ENCODE data around the gene OSBPL10. TPM values are rescaled to one million over a fixed set of nuclear protein-coding genes. Genes with fewer than 3 reads are reported as not detected.

Gene OSBPL10
- total and polyA plus RNA-seq, 9 donors = 2.5 to 36.6 (median 10.6) TPM

- intact Hi-C loops (cut with DNase I) = loop anchor here in 1 of 4 donors (10.0 kb wide), 1 partner anchor 855 kb away; no protein-coding TSS in a partner anchor
- Histone ChIP-seq H3K4me3 (no peak overlapping the region), H3K27me3 (no peaks in the 10 kb centered on the region), H3K27ac (no peak overlapping the region), H3K4me1 (ENCODE audit: insufficient read depth) (no peaks in the 10 kb centered on the region), H3K36me3 (no peaks in the 10 kb centered on the region), H3K9me3 (no peaks in the 10 kb centered on the region)
- TF ChIP-seq POLR2A (IDR thresholded peaks at IDR 0.05) (no peak), CTCF (IDR thresholded peaks at IDR 0.05) (no peak), EP300 (IDR thresholded peaks at IDR 0.05) (no peak)
- 0 to 93% (median 40%) methylated on average over 1 of the region's 1 CpG for WGBS, 3 donors
- no peak for DNase-seq
Observed at GRCh38 chr3:31779514-31779913, 201.5 kb downstream of the OSBPL10 start.

- Histone ChIP-seq H3K4me3 (no peak overlapping the region), H3K9me3 (no peaks in the 10 kb centered on the region), H3K27me3 (no peaks in the 10 kb centered on the region), H3K27ac (no peak overlapping the region), H3K4me1 (ENCODE audit: insufficient read depth) (no peaks in the 10 kb centered on the region), H3K36me3 (no peaks in the 10 kb centered on the region)
- TF ChIP-seq CTCF (IDR thresholded peaks at IDR 0.05) (no peak), POLR2A (IDR thresholded peaks at IDR 0.05) (no peak), EP300 (IDR thresholded peaks at IDR 0.05) (no peak)
- intact Hi-C loops (cut with DNase I) = loop anchor here in 1 of 4 donors (10.0 kb wide), 1 partner anchor 853 kb away; no protein-coding TSS in a partner anchor
- DNase-seq = no peak
Observed at GRCh38 chr3:31777887-31778286, 203.2 kb downstream of the OSBPL10 start.

DNA sequence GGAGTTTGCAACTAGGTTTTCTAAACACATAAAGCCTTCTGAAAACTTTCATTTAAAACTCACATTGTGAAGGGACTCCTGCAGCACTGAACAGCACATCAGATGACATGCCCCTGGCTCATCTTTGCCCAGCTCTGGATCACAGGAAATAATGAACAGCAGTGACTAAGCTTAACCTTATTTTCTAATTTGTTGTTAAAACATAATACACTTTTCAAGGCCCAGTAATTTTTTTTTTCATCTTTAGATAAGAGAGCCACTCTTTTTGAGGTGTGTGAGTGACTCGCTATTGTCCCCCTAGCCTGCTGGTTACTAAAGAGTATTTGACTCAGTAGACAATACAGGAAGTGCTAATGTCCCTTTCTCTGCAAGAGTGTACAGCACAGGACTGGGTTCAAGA is 204.0 kb downstream of the OSBPL10 start:
- TF ChIP-seq EP300 (IDR thresholded peaks at IDR 0.05) (no peak), CTCF (IDR thresholded peaks at IDR 0.05) (no peak), POLR2A (IDR thresholded peaks at IDR 0.05) (no peak)
- Histone ChIP-seq H3K27ac (no peak overlapping the region), H3K9me3 (no peaks in the 10 kb centered on the region), H3K27me3 (no peaks in the 10 kb centered on the region), H3K4me1 (ENCODE audit: insufficient read depth) (no peaks in the 10 kb centered on the region), H3K36me3 (no peaks in the 10 kb centered on the region), H3K4me3 (no peak overlapping the region)
- no peak for DNase-seq
- intact Hi-C loops (cut with DNase I) = loop anchor here in 1 of 4 donors (10.0 kb wide), 1 partner anchor 852 kb away; no protein-coding TSS in a partner anchor
- 96 to 100% (median 100%) methylated on average over 1 of the region's 1 CpG for WGBS, 3 donors

DNA sequence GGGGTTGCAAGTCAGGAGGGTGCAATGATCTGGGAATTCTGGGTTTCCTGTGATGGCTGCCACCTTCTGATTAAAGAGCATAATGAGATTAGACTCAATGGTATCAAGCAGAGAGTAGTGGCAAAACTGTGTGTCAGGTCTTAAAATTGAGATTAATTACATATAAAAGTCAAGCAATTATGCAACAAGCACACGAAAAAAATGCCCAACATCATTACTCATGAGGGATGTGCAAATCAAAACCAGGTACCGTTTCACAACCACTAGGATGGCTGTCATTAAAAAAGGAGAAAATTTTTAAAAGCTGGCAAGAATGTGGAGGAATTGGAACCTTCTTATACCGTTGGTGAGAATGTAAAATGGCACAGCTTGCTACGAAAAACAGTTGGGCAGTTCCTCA is 205.0 kb downstream of the OSBPL10 start:
- Histone ChIP-seq H3K4me3 (no peak overlapping the region), H3K36me3 (no peaks in the 10 kb centered on the region), H3K27ac (no peak overlapping the region), H3K27me3 (no peaks in the 10 kb centered on the region), H3K4me1 (ENCODE audit: insufficient read depth) (no peaks in the 10 kb centered on the region), H3K9me3 (no peaks in the 10 kb centered on the region)
- no peak for DNase-seq
- 83 to 90% (median 90%) methylated on average over 4 of the region's 4 CpGs for WGBS, 3 donors
- intact Hi-C loops (cut with DNase I) = loop anchor here in 1 of 4 donors (10.0 kb wide), 1 partner anchor 851 kb away; no protein-coding TSS in a partner anchor
- TF ChIP-seq POLR2A (IDR thresholded peaks at IDR 0.05) = no peak
- TF ChIP-seq EP300 (IDR thresholded peaks at IDR 0.05) = no peak
- TF ChIP-seq CTCF (IDR thresholded peaks at IDR 0.05) = no peak

Measured in ovary (tissue), 9 donors.